CD4-positive, alpha-beta memory T cell (primary cell): ENCODE data around the gene PHLDB1. TPM values are rescaled to one million over a fixed set of nuclear protein-coding genes. Genes with fewer than 3 reads are reported as not detected.

Experiments used
- CTCF ChIA-PET: fragments of 350-600 bp; sonication (Branson Sonifier 250); formaldehyde crosslinking; loops from one replicate; lab custom pipeline; 2021; ENCODE audit warnings: inconsistent platforms; ENCODE audit not compliant: partially characterized antibody; lab: Charles Lee
- POLR2A ChIA-PET: fragments of 350-600 bp; sonication (Branson Sonifier 250); formaldehyde crosslinking; loops from one replicate; lab custom pipeline; 2021; ENCODE audit not compliant: partially characterized antibody; lab: Charles Lee
- DNase-seq, 5 donors: peaks; one replicate each; pipeline versions ENCODE4 v3.0.0 to v3.0.0-alpha.2; 2020 to 2022; ENCODE audit warnings: mixed read lengths in 1 of 5
- H3K27ac ChIP-seq: one replicate; pipeline ENCODE4 v1.7.0; 2013; ENCODE audit warnings: low read depth, low read length
- H3K27me3 ChIP-seq: 2 replicates; pipeline ENCODE4 v1.7.0; 2013; ENCODE audit warnings: mild to moderate bottlenecking, low read length, moderate library complexity; ENCODE audit not compliant: insufficient read depth
- H3K36me3 ChIP-seq: 2 replicates; pipeline ENCODE4 v1.7.0; 2013; ENCODE audit warnings: mild to moderate bottlenecking, low read length, moderate library complexity; ENCODE audit not compliant: insufficient read depth
- H3K4me1 ChIP-seq: 2 replicates; pipeline ENCODE4 v1.7.0; 2013; ENCODE audit warnings: mild to moderate bottlenecking, low read length, moderate library complexity; ENCODE audit not compliant: insufficient read depth
- H3K4me3 ChIP-seq, 2 donors: one replicate each; pipeline ENCODE4 v1.7.0; 2013; ENCODE audit warnings: low read length in 2 of 2, mild to moderate bottlenecking in 1 of 2
- H3K9me3 ChIP-seq, 2 donors: one replicate each; pipeline ENCODE4 v1.7.0; 2013; ENCODE audit warnings: low read length in 2 of 2, control low read depth in 1 of 2; ENCODE audit not compliant: control insufficient read depth in 1 of 2
- H3K27ac Mint-ChIP-seq, 7 donors: one replicate each; pipeline ENCODE4 v1.8.0; 2020 to 2021; ENCODE audit warnings: mixed read lengths in 7 of 7, mild to moderate bottlenecking in 6 of 7, inconsistent platforms in 3 of 7, moderate library complexity in 3 of 7
- H3K27me3 Mint-ChIP-seq, 2 donors: one replicate each; pipeline ENCODE4 v1.8.0; 2020 to 2021; ENCODE audit warnings: mixed read lengths in 2 of 2
- H3K36me3 Mint-ChIP-seq, 2 donors: one replicate each; pipeline ENCODE4 v1.8.0; 2020 to 2021; ENCODE audit warnings: mixed read lengths in 2 of 2, inconsistent platforms in 1 of 2, mild to moderate bottlenecking in 1 of 2
- H3K4me1 Mint-ChIP-seq, 4 donors: one replicate each; pipeline ENCODE4 v1.8.0; 2020 to 2021; ENCODE audit warnings: mixed read lengths in 4 of 4, mild to moderate bottlenecking in 1 of 4
- H3K4me3 Mint-ChIP-seq, 8 donors: one replicate each; pipeline ENCODE4 v1.8.0; 2020 to 2021; ENCODE audit warnings: mixed read lengths in 8 of 8, mild to moderate bottlenecking in 7 of 8, moderate library complexity in 6 of 8, inconsistent platforms in 3 of 8
- H3K9me3 Mint-ChIP-seq, 8 donors: one replicate each; pipeline ENCODE4 v1.8.0; 2020 to 2021; ENCODE audit warnings: mixed read lengths in 8 of 8, mild to moderate bottlenecking in 5 of 8, inconsistent platforms in 3 of 8, moderate library complexity in 1 of 8
- intact Hi-C: fragments of 100-400 bp; cut with micrococcal nuclease; formaldehyde crosslinking; loops from one replicate; pipeline ENCODE4 v1.15.1; 2023
- polyA plus RNA-seq, 2 donors: library from polyadenylated mRNA; unstranded; fragments of 300-500 nt; fragmentation: Illumina TruSeq; gene quantifications; one replicate each; pipeline ENCODE4 v1.2.3, GENCODE V29; 2021
- total RNA-seq, 2 experiments: library from RNA; stranded (reverse); gene quantifications; one replicate each; pipeline ENCODE4 v1.2.3, GENCODE V29; 2021

PHLDB1 gene
- total and polyA plus RNA-seq, 4 experiments from 2014 or later: 0.34 to 3.9 (median 2.1) TPM

- Histone ChIP-seq H3K27me3 (no peaks in the 10 kb centered on the region), H3K4me1 (no peaks in the 10 kb centered on the region), H3K4me3 (no peak overlapping the region), H3K36me3 (no peaks in the 10 kb centered on the region), H3K27ac (no peak overlapping the region), H3K9me3 (no peaks in the 10 kb centered on the region)
- Mint-ChIP-seq H3K27ac (no peak overlapping the region), H3K4me3 (no peak overlapping the region), H3K36me3 (no peaks in the 10 kb centered on the region), H3K4me1 (peaks cover 0 to 1% (median 0%) of the 10 kb centered on the region in 4 donors), H3K9me3 (no peaks in the 10 kb centered on the region), H3K27me3 (no peaks in the 10 kb centered on the region)
- DNase-seq: no peak
- ChIA-PET POLR2A (no interaction called here), CTCF (no interaction called here)
- intact Hi-C loops: no loop called here
These were observed 25.3 kb downstream of the PHLDB1 start for GRCh38 chr11:118632577-118633318.

DNA sequence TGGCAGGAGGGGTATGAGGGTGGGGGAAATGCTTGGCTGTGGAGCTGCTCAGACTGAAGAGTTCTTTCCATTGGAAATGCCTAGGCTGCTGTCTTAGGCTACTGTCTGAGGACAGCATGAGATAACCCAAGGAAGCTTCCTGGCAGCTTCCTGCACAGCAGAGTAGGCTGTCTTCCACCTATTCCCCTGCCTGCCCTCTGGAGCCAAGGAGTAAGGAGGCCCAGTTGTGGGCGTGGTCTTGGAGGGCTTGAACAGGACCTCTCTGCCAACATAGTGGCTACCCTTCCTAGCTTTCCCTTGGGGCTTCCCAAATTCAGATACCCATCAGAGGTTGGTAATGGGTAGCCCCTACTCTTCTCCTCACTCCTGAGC is 25.9 kb downstream of the PHLDB1 start:
- Mint-ChIP-seq H3K9me3 (no peaks in the 10 kb centered on the region), H3K4me1 (peaks cover 0 to 1% (median 0%) of the 10 kb centered on the region in 4 donors), H3K4me3 (no peak overlapping the region), H3K36me3 (no peaks in the 10 kb centered on the region), H3K27ac (peak overlapping the region in 1 of 7 donors; percentile 20), H3K27me3 (no peaks in the 10 kb centered on the region)
- ChIA-PET CTCF (no interaction called here), POLR2A (no interaction called here)
- no peak overlapping the region for H3K27ac ChIP-seq
- H3K4me3 ChIP-seq: no peak overlapping the region
- intact Hi-C loops: no loop called here
- H3K9me3 ChIP-seq: no peaks in the 10 kb centered on the region
- H3K36me3 ChIP-seq: no peaks in the 10 kb centered on the region
- no peaks in the 10 kb centered on the region for H3K27me3 ChIP-seq
- no peak for DNase-seq
- H3K4me1 ChIP-seq: no peaks in the 10 kb centered on the region

DNA sequence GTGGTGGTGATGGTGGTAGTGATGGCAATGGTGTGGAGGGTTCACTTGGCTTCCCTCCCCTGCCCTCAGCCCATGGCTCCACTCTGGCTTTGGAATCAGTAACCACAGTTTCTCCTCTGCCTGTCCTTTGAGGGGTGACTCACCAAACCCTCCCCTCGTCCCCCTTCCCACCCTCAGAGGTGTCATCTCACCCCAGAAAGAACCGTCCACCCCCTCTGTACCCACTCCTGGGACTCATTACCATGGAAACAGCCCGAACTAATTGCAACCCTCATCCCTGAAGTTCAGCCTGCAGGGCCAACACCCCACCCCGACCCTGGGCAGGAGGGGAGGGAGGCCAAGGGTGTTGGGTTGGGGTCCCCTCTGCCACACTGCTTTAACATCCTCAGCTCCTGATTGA is 26.6 kb downstream of the PHLDB1 start:
- no peaks in the 10 kb centered on the region for H3K4me1 ChIP-seq
- H3K36me3 ChIP-seq: no peaks in the 10 kb centered on the region
- Mint-ChIP-seq H3K4me3 (no peak overlapping the region), H3K9me3 (no peaks in the 10 kb centered on the region), H3K27me3 (no peaks in the 10 kb centered on the region), H3K36me3 (no peaks in the 10 kb centered on the region), H3K4me1 (peaks cover 0 to 1% (median 0%) of the 10 kb centered on the region in 4 donors), H3K27ac (no peak overlapping the region)
- H3K4me3 ChIP-seq: no peak overlapping the region
- H3K27me3 ChIP-seq: no peaks in the 10 kb centered on the region
- intact Hi-C loops: no loop called here
- POLR2A ChIA-PET: no interaction called here
- no peaks in the 10 kb centered on the region for H3K9me3 ChIP-seq
- DNase-seq: no peak
- CTCF ChIA-PET: no interaction called here
- H3K27ac ChIP-seq: no peak overlapping the region

DNA sequence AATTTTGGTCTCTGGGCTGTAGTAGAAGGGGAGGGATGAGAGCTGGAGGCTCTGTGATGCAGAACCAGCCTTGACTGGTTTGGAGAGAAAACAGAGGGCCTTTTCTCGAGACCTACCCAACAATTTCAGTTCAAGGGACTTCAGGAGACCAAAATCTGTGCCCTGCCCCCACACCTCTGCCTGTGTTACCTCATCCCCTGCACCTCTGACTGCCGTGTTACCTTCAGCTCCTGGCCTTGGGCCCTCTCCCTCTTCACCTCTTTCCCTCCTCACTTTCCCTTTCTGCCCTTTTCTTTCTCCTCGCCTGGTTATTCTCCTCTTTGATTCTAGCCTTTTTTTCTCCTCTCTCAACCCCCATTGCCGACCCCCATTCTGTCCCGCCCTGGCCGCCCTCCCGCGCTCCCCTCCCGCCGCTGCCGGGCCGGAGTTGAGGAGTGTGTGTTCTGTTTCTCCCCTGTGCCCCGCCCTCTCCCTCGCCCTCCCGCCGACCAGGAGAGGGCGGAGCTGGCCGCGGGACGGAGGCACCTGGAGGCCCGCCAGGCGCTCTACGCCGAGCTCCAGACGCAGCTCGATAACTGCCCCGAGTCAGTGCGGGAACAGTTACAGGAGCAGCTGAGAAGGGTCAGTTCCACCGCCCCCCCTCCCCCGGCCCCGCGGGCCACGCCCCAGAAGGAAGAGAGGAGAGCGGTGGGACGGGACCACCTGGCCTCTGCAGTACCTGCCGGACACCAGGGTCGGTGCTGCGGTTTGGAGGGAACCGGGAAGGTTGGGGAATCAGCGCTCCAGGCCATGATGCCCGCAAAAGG is 27.2 kb downstream of the PHLDB1 start:
- DNase-seq: no peak

GRCh38 chr11:118635237-118635591 is 27.8 kb downstream of the PHLDB1 start:
- no peak overlapping the region for H3K27ac Mint-ChIP-seq
- H3K36me3 Mint-ChIP-seq: no peaks in the 10 kb centered on the region
- no peak overlapping the region for H3K4me3 ChIP-seq
- intact Hi-C loops: no loop called here
- H3K27me3 Mint-ChIP-seq: no peaks in the 10 kb centered on the region
- no peaks in the 10 kb centered on the region for H3K9me3 ChIP-seq
- CTCF ChIA-PET: interaction anchor here (0.7 to 4.1 kb wide), 6 partner anchors 13 to 27 kb away, joined by 3 to 21 read pairs (median 3); no protein-coding TSS in a partner anchor
- H3K27ac ChIP-seq: no peak overlapping the region
- H3K9me3 Mint-ChIP-seq: no peaks in the 10 kb centered on the region
- no peaks in the 10 kb centered on the region for H3K4me1 ChIP-seq
- peaks cover 0 to 1% (median 0%) of the 10 kb centered on the region in 4 donors for H3K4me1 Mint-ChIP-seq
- no peak for DNase-seq
- no peak overlapping the region for H3K4me3 Mint-ChIP-seq
- no peaks in the 10 kb centered on the region for H3K36me3 ChIP-seq
- POLR2A ChIA-PET: interaction anchor here (1.7 kb wide), 1 partner anchor 11 kb away, joined by 5 read pairs; no protein-coding TSS in a partner anchor
- H3K27me3 ChIP-seq: no peaks in the 10 kb centered on the region

More for the DNA sequence above, 27.2 kb downstream of the PHLDB1 start:
- Mint-ChIP-seq H3K9me3 (no peaks in the 10 kb centered on the region), H3K36me3 (no peaks in the 10 kb centered on the region), H3K27ac (peak overlapping the region in 1 of 7 donors; percentile 64), H3K4me1 (peaks cover 0 to 1% (median 0%) of the 10 kb centered on the region in 4 donors), H3K27me3 (no peaks in the 10 kb centered on the region), H3K4me3 (peak overlapping the region in 3 of 8 donors; percentile 31 to 43 (median 41))
- Histone ChIP-seq H3K4me3 (no peak overlapping the region), H3K9me3 (no peaks in the 10 kb centered on the region), H3K4me1 (no peaks in the 10 kb centered on the region), H3K36me3 (no peaks in the 10 kb centered on the region), H3K27me3 (no peaks in the 10 kb centered on the region), H3K27ac (no peak overlapping the region)
- intact Hi-C loops: no loop called here
- POLR2A ChIA-PET: no interaction called here
- CTCF ChIA-PET: interaction anchor here (1.3 to 4.1 kb wide), 4 partner anchors 13 to 26 kb away, joined by 3 to 21 read pairs (median 4); no protein-coding TSS in a partner anchor

- POLR2A ChIA-PET: interaction anchor here (1.7 kb wide), 1 partner anchor 10 kb away, joined by 5 read pairs; no protein-coding TSS in a partner anchor
- Histone ChIP-seq H3K9me3 (no peaks in the 10 kb centered on the region), H3K27ac (no peak overlapping the region)
These were observed 28.2 kb downstream of the PHLDB1 start for GRCh38 chr11:118635642-118636041.

More at GRCh38 chr11:118635642-118636041, 28.2 kb downstream of the PHLDB1 start:
- Mint-ChIP-seq H3K27ac (no peak overlapping the region), H3K4me1 (peaks cover 0 to 1% (median 0%) of the 10 kb centered on the region in 4 donors), H3K27me3 (no peaks in the 10 kb centered on the region), H3K9me3 (no peaks in the 10 kb centered on the region), H3K36me3 (no peaks in the 10 kb centered on the region), H3K4me3 (no peak overlapping the region)
- no peaks in the 10 kb centered on the region for H3K4me1 ChIP-seq
- no peak overlapping the region for H3K4me3 ChIP-seq
- intact Hi-C loops: no loop called here
- CTCF ChIA-PET: interaction anchor here (0.7 to 4.1 kb wide), 6 partner anchors 14 to 27 kb away, joined by 3 to 21 read pairs (median 3); no protein-coding TSS in a partner anchor
- H3K36me3 ChIP-seq: no peaks in the 10 kb centered on the region
- no peak for DNase-seq
- H3K27me3 ChIP-seq: no peaks in the 10 kb centered on the region
